Hippocampal formation (tissue), 2 donors: ENCODE measurements around the gene NEB.
A peak's percentile ranks its signal among the peaks of the same experiment; 100 is the strongest.
"Not testable (repeated sequence)": the region's sequence is repeated elsewhere in the genome, so short reads cannot be mapped to it uniquely, and the experiment has no call there.

Experiments used
- DNase-seq, 2 donors: peaks; one replicate each; lab custom pipeline; 2025; lab: John Stamatoyannopoulos, UW

Gene NEB

DNA sequence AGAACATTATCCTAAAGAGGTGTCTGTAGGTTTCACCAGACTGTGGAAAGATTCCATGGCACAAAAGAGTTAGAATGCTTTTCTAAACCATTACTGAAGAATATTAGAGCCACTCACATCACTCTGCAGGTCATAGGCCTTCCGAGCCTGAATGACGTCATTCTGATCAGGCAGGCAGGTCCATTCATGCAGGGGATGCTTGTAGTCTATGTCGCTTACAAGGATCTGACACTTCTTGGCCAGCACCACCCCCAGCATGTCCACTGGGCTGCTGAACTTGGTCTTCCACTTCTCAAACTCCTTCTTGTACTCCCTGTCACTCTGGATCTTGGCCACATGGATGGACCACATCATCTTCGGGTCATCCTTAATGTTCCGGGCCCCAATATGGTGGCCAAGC is 120.1 kb downstream of the NEB start:
- DNase-seq: no peak

DNA sequence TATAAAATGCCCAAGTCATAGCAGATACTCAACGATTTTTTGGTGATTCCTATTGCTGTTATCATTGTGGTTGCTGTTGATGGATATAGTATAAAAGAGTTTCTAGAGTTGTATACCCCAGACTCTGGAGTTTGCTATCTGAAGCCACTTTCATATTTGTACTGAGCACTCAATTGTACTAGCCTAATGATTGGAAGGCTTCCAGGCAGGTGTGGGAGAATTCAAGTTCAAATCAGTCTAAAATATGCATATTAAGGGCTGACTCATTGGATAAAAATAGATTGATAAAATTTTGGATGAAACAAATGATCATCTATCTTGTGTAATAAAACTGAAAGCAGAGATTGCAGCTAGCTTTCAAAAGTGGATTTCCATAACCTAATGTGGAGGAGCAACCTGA is 122.9 kb downstream of the NEB start:
- no peak for DNase-seq

GRCh38 chr2:151610310-151610709 is 124.0 kb downstream of the NEB start:
- no peak for DNase-seq

- no peak for DNase-seq
Observed at GRCh38 chr2:151609705-151610104, 124.6 kb downstream of the NEB start.

GRCh38 chr2:151607459-151608424 is 126.5 kb downstream of the NEB start:
- not testable (repeated sequence) for DNase-seq

DNA sequence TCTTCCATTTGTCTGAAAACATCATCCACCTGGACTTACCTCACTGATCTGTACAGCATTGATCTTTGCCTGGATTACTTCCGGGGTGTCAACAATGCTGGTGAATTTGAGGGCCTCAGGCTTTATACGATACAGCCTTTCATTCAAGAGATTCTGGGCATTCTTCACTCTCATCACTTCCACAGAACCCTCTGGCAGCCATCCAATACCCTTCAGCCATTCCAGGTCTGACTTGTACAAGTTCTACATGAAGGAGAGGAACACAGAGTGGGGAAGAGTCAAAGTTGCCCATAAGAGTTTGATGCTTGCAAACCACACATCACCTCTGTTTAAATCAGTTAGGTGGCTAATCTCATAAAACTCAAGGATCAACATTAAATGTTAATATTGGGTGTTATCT is 130.7 kb downstream of the NEB start:
- not testable (repeated sequence) for DNase-seq

- DNase-seq: not testable (repeated sequence)
Observed at GRCh38 chr2:151602402-151602801, 131.9 kb downstream of the NEB start.

DNA sequence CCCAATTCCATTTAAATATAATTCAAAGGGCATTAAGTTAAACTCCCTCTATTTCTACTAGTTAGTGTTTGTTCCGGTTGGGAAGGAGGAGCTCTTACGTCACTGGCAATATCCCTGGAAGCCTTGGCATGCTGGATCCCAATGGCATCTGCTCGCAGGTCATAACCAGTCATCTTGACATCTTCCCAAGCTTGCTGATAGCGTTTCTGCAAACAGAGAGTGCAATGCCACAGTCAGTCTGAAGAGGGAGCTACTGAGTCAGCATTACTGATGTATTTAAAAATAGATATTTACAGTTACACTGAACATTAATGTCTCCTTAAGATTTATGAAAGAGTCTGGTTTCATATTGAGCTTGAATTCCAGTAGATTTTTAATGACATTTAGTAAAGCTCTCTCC is 132.5 kb downstream of the NEB start:
- not testable (repeated sequence) for DNase-seq

GRCh38 chr2:151596903-151597608 is 137.2 kb downstream of the NEB start:
- not testable (repeated sequence) for DNase-seq

- DNase-seq: not testable (repeated sequence)
Observed at GRCh38 chr2:151591908-151592255, 142.4 kb downstream of the NEB start.

DNA sequence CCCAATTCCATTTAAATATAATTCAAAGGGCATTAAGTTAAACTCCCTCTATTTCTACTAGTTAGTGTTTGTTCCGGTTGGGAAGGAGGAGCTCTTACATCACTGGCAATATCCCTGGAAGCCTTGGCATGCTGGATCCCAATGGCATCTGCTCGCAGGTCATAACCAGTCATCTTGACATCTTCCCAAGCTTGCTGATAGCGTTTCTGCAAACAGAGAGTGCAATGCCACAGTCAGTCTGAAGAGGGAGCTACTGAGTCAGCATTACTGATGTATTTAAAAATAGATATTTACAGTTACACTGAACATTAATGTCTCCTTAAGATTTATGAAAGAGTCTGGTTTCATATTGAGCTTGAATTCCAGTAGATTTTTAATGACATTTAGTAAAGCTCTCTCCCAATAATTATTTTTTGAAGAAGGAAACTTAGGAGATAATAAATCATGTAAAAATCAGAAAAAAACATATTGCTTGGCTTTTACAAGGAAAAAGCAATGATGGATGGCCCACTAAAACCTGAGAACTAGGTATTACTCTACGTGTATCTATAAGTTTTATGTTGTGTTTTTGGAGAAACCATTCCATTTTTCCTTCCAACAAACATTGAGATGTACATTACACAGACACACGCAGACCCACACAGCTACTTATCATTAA is 142.9 kb downstream of the NEB start:
- not testable (repeated sequence) for DNase-seq

- DNase-seq: not testable (repeated sequence)
Observed at GRCh38 chr2:151581300-151581699, 153.0 kb downstream of the NEB start.

- not testable (repeated sequence) for DNase-seq
Observed at GRCh38 chr2:151580697-151581096, 153.6 kb downstream of the NEB start.

DNA sequence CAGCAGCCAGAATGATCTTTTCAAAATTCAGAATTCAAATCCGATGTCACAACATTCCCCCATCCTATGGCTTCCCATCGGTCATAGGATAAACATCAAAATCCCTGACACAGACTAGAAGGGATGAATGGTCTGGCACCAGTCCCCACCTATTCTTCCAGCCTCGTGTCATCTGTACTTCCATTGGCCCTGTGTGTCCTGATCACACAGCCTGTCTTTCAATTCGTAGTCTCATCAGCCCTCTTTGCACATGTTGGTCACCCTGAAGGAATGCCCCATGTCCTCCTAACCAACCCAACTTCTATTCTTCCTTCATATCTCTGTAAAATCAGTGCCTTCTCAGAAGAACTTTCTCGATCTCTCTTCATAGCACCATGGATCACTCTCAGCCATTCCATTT is 157.2 kb downstream of the NEB start:
- no peak for DNase-seq

- no peak for DNase-seq
Observed at GRCh38 chr2:151576080-151576479, 158.2 kb downstream of the NEB start.

GRCh38 chr2:151575338-151575737 is 158.9 kb downstream of the NEB start:
- DNase-seq: no peak

GRCh38 chr2:151570191-151570590 is 164.1 kb downstream of the NEB start:
- DNase-seq: no peak

GRCh38 chr2:151569167-151569566 is 165.1 kb downstream of the NEB start:
- DNase-seq: no peak

DNA sequence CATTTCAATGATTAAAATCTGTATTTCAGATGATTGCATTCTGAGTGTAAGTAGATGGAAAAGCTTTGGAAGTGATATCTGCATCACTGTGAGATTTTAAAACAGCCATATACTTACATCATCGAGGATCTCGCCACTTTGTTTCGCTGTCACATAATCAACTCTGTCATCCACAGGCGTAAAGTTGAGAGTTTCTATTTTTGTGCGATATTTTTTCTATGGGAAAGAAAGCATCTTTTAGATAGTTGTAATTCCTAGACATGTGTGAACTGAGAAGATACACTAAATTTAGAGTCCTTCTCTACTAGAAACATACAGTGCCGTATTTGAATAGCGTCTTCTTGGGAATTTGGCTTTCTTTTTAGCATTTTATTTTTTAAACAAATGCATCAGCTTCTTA is 165.8 kb downstream of the NEB start:
- DNase-seq: peak in 1 of 2 donors; percentile 26

DNA sequence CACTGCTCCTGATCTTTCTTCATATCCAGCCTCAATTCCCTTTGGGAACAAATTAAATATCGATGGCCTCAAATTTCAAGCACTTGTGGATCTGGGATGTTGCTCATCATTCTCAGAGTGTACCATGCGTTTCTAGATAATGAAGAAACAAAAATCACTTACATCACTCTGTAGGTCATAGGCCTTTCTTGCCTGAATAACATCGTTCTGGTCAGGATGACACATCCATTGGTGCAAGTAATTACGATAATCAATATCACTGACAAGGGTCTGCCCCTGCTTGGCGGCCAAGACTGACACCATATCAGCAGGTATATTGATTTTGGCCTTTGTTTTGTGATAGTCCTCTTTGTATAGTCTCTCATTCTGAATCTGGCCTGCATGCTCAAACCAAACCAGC is 167.3 kb downstream of the NEB start:
- no peak for DNase-seq

DNA sequence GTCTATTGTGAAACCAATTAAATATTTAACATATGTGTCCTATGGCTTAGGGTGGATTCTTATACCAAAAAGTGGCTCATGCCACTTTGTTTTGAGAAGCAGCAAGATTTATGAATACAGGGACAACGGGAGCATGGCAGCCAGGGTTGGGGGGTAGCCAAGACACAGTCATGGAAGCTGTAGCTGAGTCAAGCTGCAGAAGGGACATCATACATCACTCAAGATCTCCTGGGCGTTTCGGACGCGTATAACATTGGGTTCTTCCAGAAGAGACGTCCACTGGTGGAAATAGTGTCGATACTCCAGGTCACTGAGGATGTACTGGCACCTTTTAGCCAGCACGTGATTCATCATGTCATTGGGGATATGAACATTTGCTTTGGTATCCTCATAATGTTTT is 171.9 kb downstream of the NEB start:
- DNase-seq: no peak

DNA sequence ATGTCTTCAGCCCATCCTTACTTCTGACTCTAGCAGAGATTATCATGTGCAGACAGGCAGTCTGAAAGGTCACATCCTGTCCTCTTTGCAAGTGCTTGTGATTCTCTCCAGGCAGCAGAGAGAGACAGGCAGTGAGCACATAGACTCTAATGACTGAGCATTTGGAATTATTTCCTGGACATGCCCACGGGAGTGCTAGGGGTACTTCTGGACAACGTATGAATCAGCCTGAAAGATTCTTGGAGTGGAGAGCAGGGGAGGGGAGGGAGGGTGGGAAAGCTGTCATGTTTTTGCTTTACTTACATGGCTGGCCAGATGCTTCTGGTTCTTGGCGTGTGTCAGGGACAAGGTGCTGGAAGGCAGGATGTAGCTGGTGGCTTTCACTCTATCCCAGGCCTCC is 174.0 kb downstream of the NEB start:
- DNase-seq: no peak

GRCh38 chr2:151559431-151559830 is 174.8 kb downstream of the NEB start:
- not testable (repeated sequence) for DNase-seq
